ENCODE data around the gene CCDC102B. TPM values are rescaled to one million over a fixed set of nuclear protein-coding genes. Genes with fewer than 3 reads are reported as not detected.
A peak's percentile ranks its signal among the peaks of the same experiment; 100 is the strongest.

CCDC102B gene
- total RNA-seq, 1 experiment from 2014 or later = 2.1 TPM

- no peaks in the 10 kb centered on the region for H3K9me3 Mint-ChIP-seq (ENCODE audit: low read depth, unreplicated experiment)
- no peaks in the 10 kb centered on the region for H3K27me3 Mint-ChIP-seq (ENCODE audit: unreplicated experiment)
- H3K4me1 Mint-ChIP-seq (ENCODE audit: low read depth, unreplicated experiment) = peaks cover 12% of the 10 kb centered on the region
- intact Hi-C loops (cut with micrococcal nuclease; ENCODE audit: unreplicated experiment) = no loop called here
- BruUV-seq (replicated peaks) = no TSS peak
- no peak for DNase-seq
- no peaks in the 10 kb centered on the region for H3K36me3 Mint-ChIP-seq (ENCODE audit: insufficient read depth, unreplicated experiment)
- CTCF ChIA-PET = no interaction called here
- TF ChIP-seq CTCF (IDR thresholded peaks at IDR 0.05; ENCODE audit: unreplicated experiment) = no peak
- H3K27ac Mint-ChIP-seq (ENCODE audit: unreplicated experiment) = no peak overlapping the region
- H3K4me3 Mint-ChIP-seq (ENCODE audit: low read depth, unreplicated experiment) = no peak overlapping the region
These were observed 40.0 kb downstream of the CCDC102B start for GRCh38 chr18:68837665-68838451.

- intact Hi-C loops (cut with micrococcal nuclease; ENCODE audit: unreplicated experiment) = loop anchor here (5.0 to 10.0 kb wide), 2 partner anchors 1615 to 1622 kb away; no protein-coding TSS in a partner anchor
- H3K36me3 Mint-ChIP-seq (ENCODE audit: insufficient read depth, unreplicated experiment) = no peaks in the 10 kb centered on the region
- H3K4me1 Mint-ChIP-seq (ENCODE audit: low read depth, unreplicated experiment) = peaks cover 12% of the 10 kb centered on the region
- no peak for TF ChIP-seq CTCF (IDR thresholded peaks at IDR 0.05; ENCODE audit: unreplicated experiment)
- no peak for DNase-seq
- no peaks in the 10 kb centered on the region for H3K9me3 Mint-ChIP-seq (ENCODE audit: low read depth, unreplicated experiment)
- peak overlapping the region; percentile 34 for H3K27ac Mint-ChIP-seq (ENCODE audit: unreplicated experiment)
- no TSS peak for BruUV-seq (replicated peaks)
- CTCF ChIA-PET = no interaction called here
- no peaks in the 10 kb centered on the region for H3K27me3 Mint-ChIP-seq (ENCODE audit: unreplicated experiment)
- H3K4me3 Mint-ChIP-seq (ENCODE audit: low read depth, unreplicated experiment) = no peak overlapping the region
These were observed 41.8 kb downstream of the CCDC102B start for GRCh38 chr18:68839701-68840100.

GRCh38 chr18:68840554-68841263 is 42.8 kb downstream of the CCDC102B start:
- no TSS peak for BruUV-seq (replicated peaks)
- Mint-ChIP-seq H3K36me3 (ENCODE audit: insufficient read depth, unreplicated experiment) (no peaks in the 10 kb centered on the region), H3K27me3 (ENCODE audit: unreplicated experiment) (no peaks in the 10 kb centered on the region), H3K27ac (ENCODE audit: unreplicated experiment) (peak overlapping the region; percentile 71), H3K9me3 (ENCODE audit: low read depth, unreplicated experiment) (no peaks in the 10 kb centered on the region), H3K4me1 (ENCODE audit: low read depth, unreplicated experiment) (peaks cover 12% of the 10 kb centered on the region), H3K4me3 (ENCODE audit: low read depth, unreplicated experiment) (no peak overlapping the region)
- intact Hi-C loops (cut with micrococcal nuclease; ENCODE audit: unreplicated experiment) = loop anchor here (5.0 to 10.0 kb wide), 2 partner anchors 1614 to 1623 kb away; no protein-coding TSS in a partner anchor
- CTCF ChIA-PET = interaction anchor here (0.6 kb wide), 1 partner anchor 1182 kb away, joined by 3 read pairs; no protein-coding TSS in a partner anchor
- DNase-seq = peak; percentile 26
- no peak for TF ChIP-seq CTCF (IDR thresholded peaks at IDR 0.05; ENCODE audit: unreplicated experiment)

- intact Hi-C loops (cut with micrococcal nuclease; ENCODE audit: unreplicated experiment) = loop anchor here (5.0 to 10.0 kb wide), 2 partner anchors 1614 to 1624 kb away; no protein-coding TSS in a partner anchor
- peak overlapping the region; percentile 71 for H3K27ac Mint-ChIP-seq (ENCODE audit: unreplicated experiment)
- DNase-seq = no peak
- H3K27me3 Mint-ChIP-seq (ENCODE audit: unreplicated experiment) = no peaks in the 10 kb centered on the region
- no peak overlapping the region for H3K4me3 Mint-ChIP-seq (ENCODE audit: low read depth, unreplicated experiment)
- no peaks in the 10 kb centered on the region for H3K9me3 Mint-ChIP-seq (ENCODE audit: low read depth, unreplicated experiment)
- BruUV-seq (replicated peaks) = no TSS peak
- no peak for TF ChIP-seq CTCF (IDR thresholded peaks at IDR 0.05; ENCODE audit: unreplicated experiment)
- CTCF ChIA-PET = interaction anchor here (0.6 to 1.5 kb wide), 2 partner anchors 677 to 1181 kb away, joined by 3 read pairs; no protein-coding TSS in a partner anchor
- no peaks in the 10 kb centered on the region for H3K36me3 Mint-ChIP-seq (ENCODE audit: insufficient read depth, unreplicated experiment)
- peaks cover 12% of the 10 kb centered on the region for H3K4me1 Mint-ChIP-seq (ENCODE audit: low read depth, unreplicated experiment)
These were observed 43.4 kb downstream of the CCDC102B start for GRCh38 chr18:68841301-68841700.

Data from Calu3 (cell line).